Daoy (cell line): Measurements from ENCODE around the gene ZNF343. TPM values are rescaled to one million over a fixed set of nuclear protein-coding genes. Genes with fewer than 3 reads are reported as not detected.
A peak's percentile ranks its signal among the peaks of the same experiment; 100 is the strongest.
"Not testable (repeated sequence)": the region's sequence is repeated elsewhere in the genome, so short reads cannot be mapped to it uniquely, and the experiment has no call there.

ENCODE experiments used
- DNase-seq: peaks from one replicate; pipeline ENCODE4 v3.0.0-alpha.2; 2015; ENCODE audit warnings: low read depth
- total RNA-seq: library from RNA; depleted of rRNA; stranded (reverse); fragments of >200 nt; shearing (Covaris generic); gene quantifications from 2 replicates; pipeline ENCODE4 v1.2.3, GENCODE V29; 2014

Gene ZNF343
- total RNA-seq, 1 experiment from 2014 or later, result 10.5 TPM

GRCh38 chr20:2521369-2522305 lies 12.9 kb upstream of the ZNF343 start:
- DNase-seq, result peak; percentile 42

GRCh38 chr20:2520617-2521016 lies 11.9 kb upstream of the ZNF343 start:
- no peak for DNase-seq

GRCh38 chr20:2519115-2519809 lies 10.5 kb upstream of the ZNF343 start:
- DNase-seq, result no peak

GRCh38 chr20:2518558-2518957 lies 9.8 kb upstream of the ZNF343 start:
- no peak for DNase-seq

- DNase-seq, result no peak
Observed at GRCh38 chr20:2518096-2518495, 9.4 kb upstream of the ZNF343 start.

- DNase-seq, result no peak
Observed at GRCh38 chr20:2516399-2516798, 7.7 kb upstream of the ZNF343 start.

GRCh38 chr20:2515203-2515602 lies 6.5 kb upstream of the ZNF343 start:
- no peak for DNase-seq

GRCh38 chr20:2509794-2510193 lies 1.1 kb upstream of the ZNF343 start:
- DNase-seq, result no peak

- DNase-seq, result no peak
Observed at GRCh38 chr20:2509468-2509781, 710 bp upstream of the ZNF343 start.

- DNase-seq, result peak; percentile 43
Observed at GRCh38 chr20:2507875-2508630, 662 bp downstream of the ZNF343 start.

GRCh38 chr20:2507464-2507863 lies 1.3 kb downstream of the ZNF343 start:
- DNase-seq, result peak; percentile 12

GRCh38 chr20:2506426-2506825 lies 2.3 kb downstream of the ZNF343 start:
- not testable (repeated sequence) for DNase-seq

- not testable (repeated sequence) for DNase-seq
Observed at GRCh38 chr20:2504803-2505202, 3.9 kb downstream of the ZNF343 start.

GRCh38 chr20:2502808-2503384 lies 5.8 kb downstream of the ZNF343 start:
- not testable (repeated sequence) for DNase-seq

- DNase-seq, result no peak
Observed at GRCh38 chr20:2485661-2486060, 23.1 kb downstream of the ZNF343 start.

GRCh38 chr20:2485080-2485479 lies 23.6 kb downstream of the ZNF343 start:
- DNase-seq, result no peak

- no peak for DNase-seq
Observed at GRCh38 chr20:2483504-2483903, 25.2 kb downstream of the ZNF343 start.

GRCh38 chr20:2480381-2480780 lies 28.3 kb downstream of the ZNF343 start:
- DNase-seq, result no peak

- no peak for DNase-seq
Observed at GRCh38 chr20:2476742-2477615, 31.7 kb downstream of the ZNF343 start.

GRCh38 chr20:2475850-2476741 lies 32.6 kb downstream of the ZNF343 start:
- DNase-seq, result no peak
